GM12872 (cell line): ENCODE results near the gene EIF2B2.

ENCODE experiments used
- CTCF ChIP-seq: IDR thresholded peaks from 3 replicates; pipeline ENCODE4 v1.5.1; 2011; ENCODE audit warnings: low read depth, mild to moderate bottlenecking, low read length, moderate library complexity; ENCODE audit not compliant: insufficient read depth

Gene EIF2B2

GRCh38 chr14:74956280-74957072 is 46.2 kb upstream of the EIF2B2 start:
- no peak for TF ChIP-seq CTCF

DNA sequence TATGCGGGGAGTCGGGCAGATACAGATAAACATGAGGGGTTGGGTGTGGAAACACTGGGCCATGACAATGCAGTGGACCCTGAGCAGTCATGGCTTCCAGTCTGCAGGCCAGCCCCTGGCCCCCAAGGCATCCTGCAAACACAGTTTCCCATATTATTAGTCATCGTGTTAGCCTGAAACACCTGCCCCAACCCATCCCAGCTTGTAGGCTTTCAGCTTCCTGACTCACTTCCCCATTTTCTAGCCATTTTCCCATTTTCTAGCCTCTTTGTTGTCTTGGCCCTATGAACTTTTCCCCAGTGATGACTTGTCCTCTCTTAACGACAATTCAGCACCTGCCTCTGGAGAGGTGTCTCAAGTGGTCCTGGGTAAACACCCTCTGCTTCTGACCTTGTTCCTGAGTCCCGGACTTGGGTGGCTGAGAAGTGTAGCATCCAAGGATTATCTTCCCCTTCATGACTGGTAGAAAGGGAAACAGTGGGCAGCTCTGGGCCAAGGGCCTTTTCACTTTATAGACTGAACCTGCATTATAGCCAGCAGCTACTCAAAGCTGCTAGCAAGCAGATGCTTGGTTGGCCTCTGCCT is 43.0 kb upstream of the EIF2B2 start:
- TF ChIP-seq CTCF = no peak

GRCh38 chr14:74960736-74961135 is 42.0 kb upstream of the EIF2B2 start:
- TF ChIP-seq CTCF = no peak

- no peak for TF ChIP-seq CTCF
These were observed 41.3 kb upstream of the EIF2B2 start for GRCh38 chr14:74961238-74961911.

- no peak for TF ChIP-seq CTCF
These were observed 40.7 kb upstream of the EIF2B2 start for GRCh38 chr14:74962046-74962445.

DNA sequence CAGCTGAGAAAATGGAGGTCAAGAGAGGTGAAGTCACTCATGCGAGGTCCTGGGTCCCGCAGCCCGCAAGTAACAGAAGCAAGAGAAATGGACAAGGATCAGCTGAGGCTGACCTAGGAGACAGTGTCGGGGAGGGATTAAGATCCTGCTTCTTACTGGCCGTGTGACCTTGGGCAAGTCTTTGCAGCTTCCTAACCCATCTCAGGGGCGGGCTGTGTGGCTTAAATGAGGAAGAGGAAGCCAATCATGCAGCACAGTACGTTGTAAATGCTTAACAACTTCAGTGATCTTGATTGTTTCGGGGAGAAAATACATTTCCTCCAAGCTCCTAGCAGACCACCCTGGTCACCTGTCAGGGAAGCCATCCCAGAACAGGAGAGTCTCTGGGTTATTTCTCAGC is 40.2 kb upstream of the EIF2B2 start:
- TF ChIP-seq CTCF = no peak

DNA sequence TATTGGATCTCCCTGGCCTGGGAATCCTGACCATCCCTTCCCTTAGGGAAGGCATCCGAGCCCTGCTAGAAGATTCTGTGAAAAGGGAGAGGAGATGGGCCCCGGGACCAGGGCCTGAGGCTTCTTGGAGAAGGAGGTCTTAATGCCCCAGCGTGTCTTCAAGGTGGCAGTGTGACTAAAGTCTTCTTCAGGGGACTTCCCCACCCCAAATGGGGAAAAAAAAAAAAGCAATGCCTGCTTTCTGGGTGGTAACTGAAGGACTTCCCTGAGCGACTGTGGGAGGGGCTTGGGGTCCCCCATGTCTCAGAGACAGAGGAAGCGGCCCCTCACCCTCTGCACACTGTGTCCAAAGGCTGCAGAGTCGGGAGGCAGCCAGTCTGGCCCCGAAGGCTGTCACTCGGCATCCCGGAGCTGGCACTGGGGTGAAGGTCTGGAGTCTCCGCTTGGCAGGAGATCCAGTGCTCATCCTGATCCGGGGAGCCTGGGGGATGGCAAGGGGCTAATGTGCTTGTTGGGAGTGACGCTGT is 39.5 kb upstream of the EIF2B2 start:
- no peak for TF ChIP-seq CTCF
